Karpas-422 (cell line): ENCODE data around the gene TSC2. TPM values are rescaled to one million over a fixed set of nuclear protein-coding genes. Genes with fewer than 3 reads are reported as not detected.
"Not testable (repeated sequence)": the region's sequence is repeated elsewhere in the genome, so short reads cannot be mapped to it uniquely, and the experiment has no call there.

Source experiments
- DNase-seq: peaks from one replicate; pipeline ENCODE4 v3.0.0-alpha.2; 2015
- H2AFZ ChIP-seq: fragments of 200-600 bp; sonication (generic); 2 replicates; pipeline ENCODE4 v1.6.1; 2014; ENCODE audit warnings: antibody characterized with exemption, low read length, mixed read lengths
- H3K27ac ChIP-seq: fragments of 200-600 bp; sonication (generic); 2 replicates; pipeline ENCODE4 v1.5.1; 2014; ENCODE audit warnings: mild to moderate bottlenecking, low read length, moderate library complexity
- H3K27me3 ChIP-seq: fragments of 200-600 bp; sonication (generic); 2 replicates; pipeline ENCODE4 v1.6.1; 2014; ENCODE audit warnings: low read length, mixed read lengths
- H3K36me3 ChIP-seq: fragments of 200-600 bp; sonication (generic); 2 replicates; pipeline ENCODE4 v1.6.1; 2014; ENCODE audit warnings: low read length, mixed read lengths; ENCODE audit not compliant: insufficient read depth
- H3K4me1 ChIP-seq: fragments of 200-600 bp; sonication (generic); 2 replicates; pipeline ENCODE4 v1.6.1; 2014; ENCODE audit warnings: mild to moderate bottlenecking, low read length, mixed read lengths
- H3K4me2 ChIP-seq: fragments of 200-600 bp; sonication (generic); 2 replicates; pipeline ENCODE4 v1.6.1; 2014; ENCODE audit warnings: low read length, low read depth, mild to moderate bottlenecking; ENCODE audit not compliant: poor library complexity, severe bottlenecking
- H3K4me3 ChIP-seq: fragments of 200-600 bp; sonication (generic); 2 replicates; pipeline ENCODE4 v1.5.1; 2014; ENCODE audit warnings: mild to moderate bottlenecking, antibody characterized with exemption, low read length, mixed read lengths
- H3K79me2 ChIP-seq: fragments of 200-600 bp; sonication (generic); 2 replicates; pipeline ENCODE4 v1.6.1; 2014; ENCODE audit warnings: mild to moderate bottlenecking, low read length, mixed read lengths
- H3K9ac ChIP-seq: fragments of 200-600 bp; sonication (generic); 2 replicates; pipeline ENCODE4 v1.6.0; 2014; ENCODE audit warnings: low read length
- H3K9me2 ChIP-seq: fragments of 200-600 bp; sonication (generic), shearing (Covaris generic); replicated peaks from 2 replicates; pipeline ENCODE4 v1.6.0; 2014; ENCODE audit warnings: mild to moderate bottlenecking, low read length, moderate library complexity; ENCODE audit not compliant: insufficient read depth
- H3K9me3 ChIP-seq: fragments of 300-700, 200-600 bp; sonication (generic); 2 replicates; pipeline ENCODE4 v1.6.1; 2014; ENCODE audit warnings: low read length, mixed read lengths
- H4K20me1 ChIP-seq: fragments of 200-600 bp; sonication (generic); 2 replicates; pipeline ENCODE4 v1.6.1; 2014; ENCODE audit warnings: mild to moderate bottlenecking, antibody characterized with exemption, low read length, low read depth; ENCODE audit not compliant: insufficient read depth
- small RNA-seq: library from RNA; depleted of rRNA; stranded (forward); fragments of <200 nt; gene quantifications from one replicate; pipeline ENCODE3, GENCODE V24; 2014
- total RNA-seq: library from RNA; depleted of rRNA; stranded (reverse); fragments of >200 nt; shearing (Covaris generic); gene quantifications from 2 replicates; pipeline ENCODE4 v1.2.3, GENCODE V29; 2014; ENCODE audit warnings: low replicate concordance; rRNA removed

The TSC2 gene
- total RNA-seq, 1 experiment from 2014 or later = 33.3 TPM

GRCh38 chr16:2135770-2136490 lies 88.1 kb downstream of the TSC2 start, which contains the start of gene PKD1:
Gene PKD1 (minus strand): TSS chr16:2135898. CDS start chr16:2135689, 209 bp downstream.
- H3K9me3 ChIP-seq, H3K79me2 ChIP-seq, H3K36me3 ChIP-seq, H4K20me1 ChIP-seq, H3K27me3 ChIP-seq, H3K9me2 ChIP-seq, H3K4me1 ChIP-seq, H3K27ac ChIP-seq: not testable (repeated sequence)
- peak; percentile 95 for DNase-seq
- Histone ChIP-seq H3K4me2 (peak within 1 kb of the TSS; percentile 71), H2AFZ (peak within 1 kb of the TSS; percentile 62; the same call in 1 of the 2 replicates), H3K9ac (peak within 1 kb of the TSS; percentile 71), H3K4me3 (peak within 1 kb of the TSS; percentile 64)

Small RNA genes within 50 kb of the gene (small RNA-seq; reads per million reads assigned to genes)
- not detected for gene MIR1225
- gene MIR3180-5 = not detected
- not detected for gene MIR4516
- gene RF00019 = not detected
- gene RN7SL219P = not detected

Other genes with a start within 250 kb of the TSC2 start
- gene HAGH, start 221.2 kb upstream of the TSC2 start, total RNA-seq = 38.4 and 126 TPM in 2 replicates
- 12.6 and 24.6 TPM in 2 replicates for gene FAHD1, start 220.8 kb upstream of the TSC2 start, total RNA-seq
- gene MEIOB, start 175.8 kb upstream of the TSC2 start, total RNA-seq = not detected in 2 replicates
- not detected in 2 replicates for gene HS3ST6, start 129.6 kb upstream of the TSC2 start, total RNA-seq
- gene MSRB1, start 104.8 kb upstream of the TSC2 start, total RNA-seq = 4.8 and 18.1 TPM in 2 replicates
- gene RPL3L, start 93.3 kb upstream of the TSC2 start, total RNA-seq = not detected in 2 replicates
- gene NDUFB10, start 88.4 kb upstream of the TSC2 start, total RNA-seq = 288 and 537 TPM in 2 replicates
- 3,837 and 4,799 TPM in 2 replicates for gene RPS2, start 83.2 kb upstream of the TSC2 start, total RNA-seq
- not detected in 2 replicates for gene RNF151, start 81.1 kb upstream of the TSC2 start, total RNA-seq
- gene TBL3, start 75.9 kb upstream of the TSC2 start, total RNA-seq = 25.4 and 48.6 TPM in 2 replicates
- not detected in 2 replicates for gene NOXO1, start 66.5 kb upstream of the TSC2 start, total RNA-seq
- gene GFER, start 63.8 kb upstream of the TSC2 start, total RNA-seq = 17.0 and 43.8 TPM in 2 replicates
- 5.3 and 16.3 TPM in 2 replicates for gene SYNGR3, start 58.0 kb upstream of the TSC2 start, total RNA-seq
- gene ZNF598, start 38.2 kb upstream of the TSC2 start, total RNA-seq = 12.6 and 20.5 TPM in 2 replicates
- gene NPW, start 28.2 kb upstream of the TSC2 start, total RNA-seq = 3.0 TPM in 1 of 2 replicates, not detected in the other
- gene NHERF2, start 21.1 kb upstream of the TSC2 start, total RNA-seq = not detected in 2 replicates
- 23.2 and 52.2 TPM in 2 replicates for gene NTHL1, start 151 bp upstream of the TSC2 start, total RNA-seq
- gene PKD1, start 87.9 kb downstream of the TSC2 start, total RNA-seq = 72.8 and 110 TPM in 2 replicates
- 12.8 and 15.0 TPM in 2 replicates for gene RAB26, start 100.6 kb downstream of the TSC2 start, total RNA-seq
- 68.3 and 110 TPM in 2 replicates for gene TRAF7, start 107.8 kb downstream of the TSC2 start, total RNA-seq
- gene CASKIN1, start 148.6 kb downstream of the TSC2 start, total RNA-seq = 0.14 TPM in 1 of 2 replicates, not detected in the other
- 46.3 and 67.0 TPM in 2 replicates for gene MLST8, start 157.5 kb downstream of the TSC2 start, total RNA-seq
- gene BRICD5, start 162.9 kb downstream of the TSC2 start, total RNA-seq = 3.7 and 7.9 TPM in 2 replicates
- gene PGP, start 166.9 kb downstream of the TSC2 start, total RNA-seq = 26.5 and 42.1 TPM in 2 replicates
- 14.8 and 36.9 TPM in 2 replicates for gene E4F1, start 175.6 kb downstream of the TSC2 start, total RNA-seq
- gene DNASE1L2, start 188.5 kb downstream of the TSC2 start, total RNA-seq = 0.78 and 5.2 TPM in 2 replicates
- 24.4 and 58.9 TPM in 2 replicates for gene ECI1, start 203.6 kb downstream of the TSC2 start, total RNA-seq
- 125 and 158 TPM in 2 replicates for gene RNPS1, start 220.1 kb downstream of the TSC2 start, total RNA-seq